GM12878 (cell line): Measurements from ENCODE around the gene TBC1D24. TPM values are rescaled to one million over a fixed set of nuclear protein-coding genes. Genes with fewer than 3 reads are reported as not detected.

Experiments used
- ATAC-seq: fragments of 200-7000 bp; cut with Tn5 transposase; 3 replicates; pipeline ENCODE4 v1.9.1; 2020; ENCODE audit warnings: mild to moderate bottlenecking, moderate library complexity
- BruUV-seq: library from RNA; stranded (reverse); fragments of 400-500 nt; replicated peaks from 2 replicates; lab custom pipeline; 2021; lab: Mats Ljungman, UMichigan
- CTCF ChIA-PET: fragments of 300-600 bp; sonication (Branson Sonifier 250); formaldehyde crosslinking; extraction: SDS; loops from one replicate; lab custom pipeline; 2021; ENCODE audit warnings: inconsistent platforms; lab: Yijun Ruan, JAX
- POLR2A ChIA-PET: fragments of 350-600 bp; formaldehyde crosslinking; extraction: SDS; loops from one replicate; lab custom pipeline; 2021; ENCODE audit warnings: inconsistent platforms; lab: Charles Lee
- RAD21 ChIA-PET: fragments of 300-600 bp; sonication (Branson Sonifier 250); formaldehyde crosslinking; loops from one replicate; lab custom pipeline; 2023; ENCODE audit warnings: antibody characterized with exemption; ENCODE audit not compliant: unreplicated experiment; lab: Charles Lee
- SMC1A ChIA-PET: fragments of 300-600 bp; sonication (Branson Sonifier 250); formaldehyde crosslinking; loops from one replicate; lab custom pipeline; 2023; ENCODE audit not compliant: unreplicated experiment, uncharacterized antibody; lab: Charles Lee
- DNase-seq: peaks from one replicate; pipeline ENCODE4 v3.0.0-alpha.2; 2011; ENCODE audit warnings: low read depth, low spot score
- FAIRE-seq: peaks from 3 replicates; lab custom pipeline; 2011; peaks lifted over from hg19 to GRCh38; lab: Jason Lieb, UNC
- H2AFZ ChIP-seq: 2 replicates; pipeline ENCODE4 v1.6.0; 2011; ENCODE audit warnings: low read depth, low read length, control low read depth; ENCODE audit not compliant: control insufficient read depth
- H3K27ac ChIP-seq: 2 replicates; pipeline ENCODE4 v1.5.1; 2011; ENCODE audit warnings: control low read depth; ENCODE audit not compliant: control insufficient read depth, insufficient read depth
- H3K27me3 ChIP-seq, 2 experiments: replicated peaks in 1 of 2; 2 replicates each; pipeline versions ENCODE4 v1.6.0 to v1.6.1; 2011; ENCODE audit warnings: low read length in 1 of 2; ENCODE audit not compliant: control insufficient read depth in 2 of 2, insufficient read depth in 2 of 2
- H3K36me3 ChIP-seq, 2 experiments: 2 replicates each; pipeline ENCODE4 v1.5.1; 2011; ENCODE audit warnings: low read length in 1 of 2; ENCODE audit not compliant: control insufficient read depth in 2 of 2, insufficient read depth in 2 of 2
- H3K4me1 ChIP-seq: 2 replicates; pipeline ENCODE4 v1.6.1; 2011; ENCODE audit warnings: mild to moderate bottlenecking, low read length, moderate library complexity, mixed read lengths; ENCODE audit not compliant: control insufficient read depth, insufficient read depth
- H3K4me2 ChIP-seq: 2 replicates; pipeline ENCODE4 v1.6.0; 2011; ENCODE audit warnings: control low read depth; ENCODE audit not compliant: control insufficient read depth, insufficient read depth
- H3K4me3 ChIP-seq: fragments of 200-600 bp; sonication (generic); 2 replicates; pipeline ENCODE4 v1.5.1; 2016
- H3K79me2 ChIP-seq: 2 replicates; pipeline ENCODE4 v1.6.0; 2011; ENCODE audit warnings: low read length; ENCODE audit not compliant: control insufficient read depth, insufficient read depth
- H3K9ac ChIP-seq: 2 replicates; pipeline ENCODE4 v1.8.0; 2011; ENCODE audit warnings: low read length, control low read depth, mixed read lengths; ENCODE audit not compliant: control insufficient read depth, insufficient read depth
- H3K9me3 ChIP-seq: replicated peaks from 3 replicates; pipeline ENCODE4 v1.5.1; 2011; ENCODE audit warnings: mild to moderate bottlenecking, low read length; ENCODE audit not compliant: control insufficient read depth, insufficient read depth
- H4K20me1 ChIP-seq: 2 replicates; pipeline ENCODE4 v1.6.0; 2011; ENCODE audit not compliant: control insufficient read depth, insufficient read depth
- CREM ChIP-seq: IDR thresholded peaks from 2 replicates; pipeline ENCODE4 v1.6.1; 2014; ENCODE audit warnings: antibody characterized with exemption, low read depth
- EED ChIP-seq: sonication (generic); IDR thresholded peaks from 2 replicates; pipeline ENCODE4 v1.6.1; 2016; ENCODE audit warnings: antibody characterized with exemption, low read depth
- ELK1 ChIP-seq: IDR thresholded peaks from 2 replicates; pipeline ENCODE4 v1.6.1; 2012; ENCODE audit warnings: low read depth, low read length, improper control_type of control experiment
- ETV6 ChIP-seq, 2 experiments: fragments of 450-650 bp in 1 of 2; IDR thresholded peaks in 1 of 2; conservative IDR thresholded peaks in 1 of 2; 2 replicates each; pipeline ENCODE4 v1.6.1; 2014; ENCODE audit warnings: antibody characterized with exemption in 1 of 2, borderline replicate concordance in 1 of 2, low read depth in 1 of 2, mild to moderate bottlenecking in 1 of 2, moderate library complexity in 1 of 2
- HDGF ChIP-seq: fragments of 450-650 bp; IDR thresholded peaks from 2 replicates; pipeline ENCODE4 v1.6.1; 2016; ENCODE audit warnings: antibody characterized with exemption
- IRF5 ChIP-seq: fragments of 450-650 bp; IDR thresholded peaks from 2 replicates; pipeline ENCODE4 v1.6.1; 2017; ENCODE audit warnings: borderline replicate concordance
- MEF2B ChIP-seq: fragments of 450-650 bp; IDR thresholded peaks from 2 replicates; pipeline ENCODE4 v1.6.1; 2018; ENCODE audit warnings: mild to moderate bottlenecking, moderate library complexity; ENCODE audit not compliant: partially characterized antibody, poor library complexity, severe bottlenecking
- WGBS: methylation state at CpG from one replicate; pipeline ENCODE4 v1.1.6; 2016; ENCODE audit warnings: low lambda C conversion rate; ENCODE audit not compliant: insufficient replicate concordance, insufficient coverage; ENCODE audit errors: missing lambda C conversion rate; 5-methylcytosine and 5-hydroxymethylcytosine counted together
- in situ Hi-C: fragments of 300-500 bp; cut with MboI; formaldehyde crosslinking; loops from 9 replicates; pipeline ENCODE4 v1.14.3; 2018; ENCODE audit warnings: mixed read lengths
- intact Hi-C: fragments of 100-400 bp; cut with micrococcal nuclease; formaldehyde crosslinking; loops from one replicate; pipeline ENCODE4 v1.14.2; 2022; ENCODE audit not compliant: unreplicated experiment
- polyA plus RNA-seq, 11 experiments: library from polyadenylated mRNA; depleted of rRNA in 4 of 11; unstranded in 6 of 11; stranded (reverse) in 5 of 11; fragments of >200 nt; fragmentation: Nextera tagmentation in 4 of 11; fragmentation: Illumina TruSeq in 1 of 11; extraction: Ambion mirVana in 4 of 11; extraction: Trizol in 1 of 11; gene quantifications; 1 replicate in 1 of 11; 2 replicates in 10 of 11; pipeline versions ENCODE4 v1.2.1 to v1.2.3, GENCODE V29; 2011 to 2016; ENCODE audit warnings: inconsistent platforms in 2 of 11, missing spikeins in 2 of 11, low read depth in 1 of 11
- total RNA-seq, 4 experiments: library from RNA; depleted of rRNA in 3 of 4; stranded (reverse); fragments of >200 nt in 3 of 4; fragmentation: Illumina TruSeq in 1 of 4; extraction: Trizol in 1 of 4; gene quantifications; 2 replicates each; pipeline versions ENCODE4 v1.2.1 to v1.2.3, GENCODE V29; 2013 to 2021

TBC1D24 gene
- total and polyA plus RNA-seq, 10 of the 15 experiments (the other 5 are each of a cell fraction or from before 2014, with no cell fraction given) = 1.1 to 9.6 (median 4.5) TPM

GRCh38 chr16:2473446-2473926, 1.4 kb upstream of the TBC1D24 start:
- Histone ChIP-seq H3K4me3 (peak overlapping the region; percentile 50; the same call in 1 of the 2 replicates), H3K9ac (no peak overlapping the region), H3K27me3 (peaks cover 0 to 2% of the 10 kb centered on the region in 2 experiments; a peak in 1 of 4 replicates), H4K20me1 (no peaks in the 10 kb centered on the region), H3K36me3 (no peaks in the 10 kb centered on the region), H3K9me3 (no peaks in the 10 kb centered on the region), H3K79me2 (no peaks in the 10 kb centered on the region), H3K4me2 (peak overlapping the region; percentile 74), H2AFZ (no peak overlapping the region), H3K4me1 (peaks cover 20% of the 10 kb centered on the region), H3K27ac (no peak overlapping the region)
- no TSS peak for BruUV-seq
- WGBS = 10% methylated on average over 19 of the region's 49 CpGs
- TF ChIP-seq MEF2B (no peak), EED (no peak), HDGF (no peak), ETV6 (conservative IDR thresholded peaks at IDR 0.05 in 1 of 2, IDR thresholded peaks at IDR 0.05 in 1 of 2; ENCODE audit: borderline replicate concordance in 1 of 2, low read depth in 1 of 2) (no peak), IRF5 (no peak), CREM (no peak), ELK1 (no peak)
- ChIA-PET POLR2A (interaction anchor here (0.5 kb wide), 1 partner anchor 208 kb away, joined by 4 read pairs; no protein-coding TSS in a partner anchor), RAD21 (interaction anchor here (1.8 kb wide), 1 partner anchor 44 kb away, joined by 8 read pairs; the partner anchor contains the start of gene CCNF), SMC1A (no interaction called here), CTCF (no interaction called here)
- no peak for DNase-seq
- intact Hi-C loops (no loop called here), in situ Hi-C loops (no loop called here)
- ATAC-seq = no peak
- no peak for FAIRE-seq
